Caco-2 (cell line): ENCODE results near the gene CLEC4M. TPM values are rescaled to one million over a fixed set of nuclear protein-coding genes. Genes with fewer than 3 reads are reported as not detected.

Source experiments
- BruUV-seq: library from RNA; stranded (reverse); fragments of 400-500 nt; replicated peaks from 2 replicates; lab custom pipeline; 2021; lab: Mats Ljungman, UMichigan
- CTCF ChIA-PET: fragments of 300-600 bp; sonication (Branson Sonifier 250); formaldehyde crosslinking; loops from one replicate; lab custom pipeline; 2022; ENCODE audit warnings: antibody characterized with exemption; lab: Charles Lee
- POLR2A ChIA-PET: fragments of 300-600 bp; sonication (Branson Sonifier 250); formaldehyde crosslinking; loops from one replicate; lab custom pipeline; 2022; ENCODE audit warnings: antibody characterized with exemption; lab: Charles Lee
- DNase-seq, 2 experiments: peaks; one replicate each; pipeline versions ENCODE4 v3.0.0 to v3.0.0-alpha.2; 2020 to 2022
- H3K27me3 ChIP-seq: replicated peaks from 2 replicates; pipeline ENCODE4 v1.6.0; 2011; ENCODE audit warnings: low read length; ENCODE audit not compliant: control insufficient read depth, insufficient read depth
- H3K36me3 ChIP-seq: 2 replicates; pipeline ENCODE4 v1.5.1; 2011; ENCODE audit warnings: low read length; ENCODE audit not compliant: control insufficient read depth, insufficient read depth
- H3K4me1 ChIP-seq: fragments of 250-450 bp; sonication (Bioruptor Pico); 2 replicates; pipeline ENCODE4 v1.5.1; 2020; ENCODE audit warnings: mild to moderate bottlenecking
- H3K4me3 ChIP-seq: 2 replicates; pipeline ENCODE4 v1.5.1; 2011; ENCODE audit warnings: low read depth, mild to moderate bottlenecking, control low read depth, low read length
- H3K9me3 ChIP-seq: fragments of 250-450 bp; sonication (Bioruptor Pico); 2 replicates; pipeline ENCODE4 v1.5.1; 2020; ENCODE audit warnings: mild to moderate bottlenecking, moderate library complexity
- H3K27ac Mint-ChIP-seq: one replicate; pipeline ENCODE4 v1.8.0; 2022; ENCODE audit warnings: mixed read lengths; ENCODE audit not compliant: unreplicated experiment
- H3K27me3 Mint-ChIP-seq: one replicate; pipeline ENCODE4 v1.8.0; 2022; ENCODE audit warnings: mixed read lengths; ENCODE audit not compliant: insufficient read depth, unreplicated experiment
- H3K36me3 Mint-ChIP-seq: one replicate; pipeline ENCODE4 v1.8.0; 2022; ENCODE audit warnings: mild to moderate bottlenecking, mixed read lengths; ENCODE audit not compliant: insufficient read depth, unreplicated experiment
- H3K4me1 Mint-ChIP-seq: one replicate; pipeline ENCODE4 v1.8.0; 2022; ENCODE audit warnings: low read depth, mixed read lengths; ENCODE audit not compliant: unreplicated experiment
- H3K4me3 Mint-ChIP-seq: one replicate; pipeline ENCODE4 v1.8.0; 2022; ENCODE audit warnings: mild to moderate bottlenecking, moderate library complexity, mixed read lengths; ENCODE audit not compliant: unreplicated experiment
- H3K9me3 Mint-ChIP-seq: one replicate; pipeline ENCODE4 v1.8.0; 2022; ENCODE audit warnings: mixed read lengths; ENCODE audit not compliant: unreplicated experiment
- CTCF ChIP-seq, 2 experiments: fragments of 200-600 bp in 1 of 2; IDR thresholded peaks; 1 replicate in 1 of 2; 2 replicates in 1 of 2; pipeline versions ENCODE4 v1.5.1 to v1.8.0; 2011 to 2022; ENCODE audit warnings: antibody characterized with exemption in 1 of 2, control low read depth in 1 of 2, inconsistent platforms in 1 of 2, low read depth in 1 of 2, low read length in 1 of 2, mild to moderate bottlenecking in 1 of 2, moderate library complexity in 1 of 2; ENCODE audit not compliant: insufficient read depth in 1 of 2, severe bottlenecking in 1 of 2, unreplicated experiment in 1 of 2
- intact Hi-C: fragments of 100-400 bp; cut with micrococcal nuclease; formaldehyde crosslinking; loops from one replicate; pipeline ENCODE4 v1.10.0; 2022; ENCODE audit not compliant: unreplicated experiment
- total RNA-seq: library from RNA; stranded (reverse); gene quantifications from 2 replicates; pipeline ENCODE4 v1.2.3, GENCODE V29; 2022

The CLEC4M gene
- total RNA-seq, 1 experiment from 2014 or later, result not detected

- Histone ChIP-seq H3K4me1 (peaks cover 24% of the 10 kb centered on the region), H3K27me3 (no peaks in the 10 kb centered on the region), H3K4me3 (no peak overlapping the region), H3K9me3 (peaks cover 6% of the 10 kb centered on the region; the same call in 1 of the 2 replicates), H3K36me3 (no peaks in the 10 kb centered on the region)
- no TSS peak for BruUV-seq
- Mint-ChIP-seq H3K9me3 (no peaks in the 10 kb centered on the region), H3K36me3 (peaks cover 11% of the 10 kb centered on the region), H3K27me3 (no peaks in the 10 kb centered on the region), H3K4me1 (peaks cover 30% of the 10 kb centered on the region), H3K27ac (no peak overlapping the region), H3K4me3 (no peak overlapping the region)
- no peak for DNase-seq
- no peak for TF ChIP-seq CTCF (IDR thresholded peaks at IDR 0.05; ENCODE audit: insufficient read depth in 1 of 2, low read depth in 1 of 2, low read length in 1 of 2, severe bottlenecking in 1 of 2, unreplicated experiment in 1 of 2)
- intact Hi-C loops, result no loop called here
- ChIA-PET POLR2A (no interaction called here), CTCF (no interaction called here)
Observed at GRCh38 chr19:7788933-7789323, 25.9 kb downstream of the CLEC4M start.

- BruUV-seq, result no TSS peak
- Mint-ChIP-seq H3K4me1 (peaks cover 25% of the 10 kb centered on the region), H3K36me3 (peaks cover 11% of the 10 kb centered on the region), H3K9me3 (no peaks in the 10 kb centered on the region), H3K27ac (no peak overlapping the region), H3K4me3 (no peak overlapping the region), H3K27me3 (no peaks in the 10 kb centered on the region)
- H3K4me3 ChIP-seq, result no peak overlapping the region
- H3K27me3 ChIP-seq, result no peaks in the 10 kb centered on the region
- ChIA-PET POLR2A (no interaction called here), CTCF (no interaction called here)
- DNase-seq, result no peak
- H3K36me3 ChIP-seq, result no peaks in the 10 kb centered on the region
- peaks cover 21% of the 10 kb centered on the region for H3K4me1 ChIP-seq
- no peak for TF ChIP-seq CTCF (IDR thresholded peaks at IDR 0.05; ENCODE audit: insufficient read depth in 1 of 2, low read depth in 1 of 2, low read length in 1 of 2, severe bottlenecking in 1 of 2, unreplicated experiment in 1 of 2)
- H3K9me3 ChIP-seq, result peaks cover 8% of the 10 kb centered on the region; the same call in 1 of the 2 replicates
- intact Hi-C loops, result no loop called here
Observed at GRCh38 chr19:7789447-7789846, 26.4 kb downstream of the CLEC4M start.

GRCh38 chr19:7790416-7790815 is 27.4 kb downstream of the CLEC4M start:
- ChIA-PET CTCF (interaction anchor here (1.6 kb wide), 1 partner anchor 9 kb away, joined by 9 read pairs; no protein-coding TSS in a partner anchor), POLR2A (no interaction called here)
- no TSS peak for BruUV-seq
- DNase-seq, result no peak
- H3K36me3 ChIP-seq, result no peaks in the 10 kb centered on the region
- H3K4me3 ChIP-seq, result no peak overlapping the region
- no peaks in the 10 kb centered on the region for H3K27me3 Mint-ChIP-seq
- no peak for TF ChIP-seq CTCF (IDR thresholded peaks at IDR 0.05; ENCODE audit: insufficient read depth in 1 of 2, low read depth in 1 of 2, low read length in 1 of 2, severe bottlenecking in 1 of 2, unreplicated experiment in 1 of 2)
- peaks cover 8% of the 10 kb centered on the region; the same call in 1 of the 2 replicates for H3K9me3 ChIP-seq
- H3K4me1 Mint-ChIP-seq, result peaks cover 17% of the 10 kb centered on the region
- intact Hi-C loops, result no loop called here
- H3K4me1 ChIP-seq, result peaks cover 15% of the 10 kb centered on the region
- H3K27ac Mint-ChIP-seq, result no peak overlapping the region
- no peak overlapping the region for H3K4me3 Mint-ChIP-seq
- no peaks in the 10 kb centered on the region for H3K9me3 Mint-ChIP-seq
- peaks cover 11% of the 10 kb centered on the region for H3K36me3 Mint-ChIP-seq
- no peaks in the 10 kb centered on the region for H3K27me3 ChIP-seq
